ENCODE data around the gene P4HA2. TPM values are rescaled to one million over a fixed set of nuclear protein-coding genes. Genes with fewer than 3 reads are reported as not detected.
A peak's percentile ranks its signal among the peaks of the same experiment; 100 is the strongest.

Gene P4HA2
- total and polyA plus RNA-seq, 4 donors: 20.3 to 62.3 (median 37.2) TPM

DNA sequence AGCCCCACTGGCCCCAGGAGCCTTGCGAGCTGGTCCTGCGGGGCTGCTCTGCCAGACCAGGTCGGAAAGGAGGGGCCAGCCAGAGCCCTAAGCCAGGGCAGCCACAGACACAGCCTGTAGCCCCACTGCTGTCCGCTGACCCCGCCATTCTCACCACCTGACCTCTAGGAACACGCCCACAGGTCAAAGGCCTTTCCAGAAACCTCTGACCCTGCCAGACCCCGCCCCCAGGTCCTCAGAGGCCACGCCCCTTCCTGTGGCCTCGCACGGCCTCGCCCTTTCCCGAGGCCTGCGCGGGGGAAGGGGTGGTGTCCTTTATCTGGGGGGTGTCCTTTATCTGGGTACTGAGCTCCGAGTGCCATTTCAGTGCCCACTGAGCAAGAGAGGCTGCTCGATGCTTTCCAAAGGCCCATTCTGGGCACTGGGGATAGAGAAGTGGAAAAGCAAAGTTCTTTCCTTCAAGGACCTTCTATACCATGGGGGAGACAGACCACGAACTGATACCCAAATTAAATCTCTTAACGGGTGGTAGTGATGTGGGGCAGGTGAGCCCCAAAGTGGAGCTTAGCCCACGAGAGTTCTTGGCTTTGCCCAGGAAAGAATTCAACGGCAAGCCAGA is 46.5 kb downstream of the P4HA2 start:
- H3K27ac ChIP-seq (ENCODE audit: low read depth in 1 of 2, low read length in 1 of 2): no peak overlapping the region
- H3K4me1 ChIP-seq (ENCODE audit: control insufficient read depth in 5 of 5, insufficient read depth in 5 of 5, low read length in 5 of 5): peaks cover 0 to 8% (median 3%) of the 10 kb centered on the region in 5 donors
- no peaks in the 10 kb centered on the region for H3K9me3 ChIP-seq (ENCODE audit: control insufficient read depth in 4 of 4, insufficient read depth in 3 of 4, low read length in 3 of 4)
- DNase-seq: no peak
- H3K36me3 ChIP-seq (ENCODE audit: control insufficient read depth in 4 of 4, insufficient read depth in 4 of 4, low read length in 4 of 4): no peaks in the 10 kb centered on the region
- H3K9ac ChIP-seq (ENCODE audit: insufficient read depth in 1 of 2, low read length in 2 of 2): no peak overlapping the region
- ATAC-seq (ENCODE audit: insufficient read depth, low FRiP score): no peak
- TF ChIP-seq, protein P1, sequence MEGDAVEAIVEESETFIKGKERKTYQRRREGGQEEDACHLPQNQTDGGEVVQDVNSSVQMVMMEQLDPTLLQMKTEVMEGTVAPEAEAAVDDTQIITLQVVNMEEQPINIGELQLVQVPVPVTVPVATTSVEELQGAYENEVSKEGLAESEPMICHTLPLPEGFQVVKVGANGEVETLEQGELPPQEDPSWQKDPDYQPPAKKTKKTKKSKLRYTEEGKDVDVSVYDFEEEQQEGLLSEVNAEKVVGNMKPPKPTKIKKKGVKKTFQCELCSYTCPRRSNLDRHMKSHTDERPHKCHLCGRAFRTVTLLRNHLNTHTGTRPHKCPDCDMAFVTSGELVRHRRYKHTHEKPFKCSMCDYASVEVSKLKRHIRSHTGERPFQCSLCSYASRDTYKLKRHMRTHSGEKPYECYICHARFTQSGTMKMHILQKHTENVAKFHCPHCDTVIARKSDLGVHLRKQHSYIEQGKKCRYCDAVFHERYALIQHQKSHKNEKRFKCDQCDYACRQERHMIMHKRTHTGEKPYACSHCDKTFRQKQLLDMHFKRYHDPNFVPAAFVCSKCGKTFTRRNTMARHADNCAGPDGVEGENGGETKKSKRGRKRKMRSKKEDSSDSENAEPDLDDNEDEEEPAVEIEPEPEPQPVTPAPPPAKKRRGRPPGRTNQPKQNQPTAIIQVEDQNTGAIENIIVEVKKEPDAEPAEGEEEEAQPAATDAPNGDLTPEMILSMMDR (IDR thresholded peaks at IDR 0.05; ENCODE audit: control extremely low read depth, extremely low read depth): no peak
- WGBS, 2 donors: 81% methylated on average over 20 of the region's 20 CpGs
- no peak overlapping the region for H3K4me3 ChIP-seq
- H3K27me3 ChIP-seq (ENCODE audit: control insufficient read depth in 3 of 3, insufficient read depth in 3 of 3, low read length in 2 of 3): no peaks in the 10 kb centered on the region

DNA sequence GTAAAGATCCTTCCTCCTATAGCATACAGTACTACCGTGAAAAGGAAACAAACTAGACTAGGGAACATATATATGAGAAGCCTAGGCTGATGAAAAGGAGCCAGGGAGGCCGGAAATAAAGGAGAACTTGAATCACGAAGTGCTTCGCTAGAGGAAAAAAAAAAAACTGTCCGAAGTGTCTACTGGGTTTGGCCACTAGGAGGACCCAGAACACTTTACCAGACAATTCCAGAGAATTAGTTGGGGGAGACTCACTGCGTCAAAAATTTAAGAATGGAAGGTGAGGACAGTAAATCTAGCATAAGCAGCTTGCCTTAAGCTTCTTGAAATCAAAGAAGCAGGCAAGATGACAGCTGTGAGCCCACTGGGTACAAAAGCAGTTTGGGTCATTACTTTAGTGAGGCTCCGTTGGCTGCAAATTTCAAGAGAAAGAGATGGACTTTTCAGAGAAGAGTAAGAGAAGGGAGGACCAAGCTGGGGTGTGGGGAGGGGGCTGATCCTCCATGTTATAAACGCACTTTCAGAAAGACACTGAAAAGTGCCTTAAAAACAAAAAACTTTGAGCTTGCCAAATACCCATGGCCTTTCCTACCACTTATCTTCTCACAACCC is 47.4 kb downstream of the P4HA2 start:
- WGBS, 2 donors: 20 to 24% methylated on average over 8 of the region's 8 CpGs
- peak; percentile 66 for ATAC-seq (ENCODE audit: insufficient read depth, low FRiP score)

DNA sequence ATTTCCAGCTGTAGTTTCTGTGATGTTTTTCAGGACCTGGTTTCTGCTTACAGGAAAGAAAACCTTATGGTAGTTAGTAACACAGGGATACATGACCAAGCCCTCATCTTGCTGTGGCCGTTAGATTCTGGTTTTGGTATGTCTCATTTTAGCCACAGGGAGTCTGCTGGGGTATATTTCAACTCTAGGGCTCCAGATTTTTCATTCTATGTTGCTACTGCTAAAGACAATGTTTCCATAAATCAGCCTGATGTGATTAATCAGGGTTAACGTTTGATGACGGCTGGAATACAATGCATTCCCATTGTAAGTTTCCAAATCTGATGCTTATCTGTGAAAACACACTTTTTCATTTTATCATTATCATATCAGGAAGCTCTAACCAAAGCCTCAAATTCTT is 48.2 kb downstream of the P4HA2 start:
- WGBS, 2 donors: 34 to 49% methylated on average over 3 of the region's 3 CpGs
- H3K27me3 ChIP-seq (ENCODE audit: control insufficient read depth in 3 of 3, insufficient read depth in 3 of 3, low read length in 2 of 3): no peaks in the 10 kb centered on the region
- peaks cover 0 to 8% (median 3%) of the 10 kb centered on the region in 5 donors for H3K4me1 ChIP-seq (ENCODE audit: control insufficient read depth in 5 of 5, insufficient read depth in 5 of 5, low read length in 5 of 5)
- H3K27ac ChIP-seq (ENCODE audit: low read depth in 1 of 2, low read length in 1 of 2): no peak overlapping the region
- no peaks in the 10 kb centered on the region for H3K9me3 ChIP-seq (ENCODE audit: control insufficient read depth in 4 of 4, insufficient read depth in 3 of 4, low read length in 3 of 4)
- H3K36me3 ChIP-seq (ENCODE audit: control insufficient read depth in 4 of 4, insufficient read depth in 4 of 4, low read length in 4 of 4): no peaks in the 10 kb centered on the region
- ATAC-seq (ENCODE audit: insufficient read depth, low FRiP score): no peak
- TF ChIP-seq, protein P1 (IDR thresholded peaks at IDR 0.05; ENCODE audit: control extremely low read depth, extremely low read depth): no peak
- no peak for DNase-seq
- no peak overlapping the region for H3K9ac ChIP-seq (ENCODE audit: insufficient read depth in 1 of 2, low read length in 2 of 2)
- H3K4me3 ChIP-seq: no peak overlapping the region

More for the DNA sequence above, 47.4 kb downstream of the P4HA2 start:
- TF ChIP-seq, protein P1 (IDR thresholded peaks at IDR 0.05; ENCODE audit: control extremely low read depth, extremely low read depth): no peak
- DNase-seq: peak; percentile 46 to 83 (median 80)
- Histone ChIP-seq H3K9ac (ENCODE audit: insufficient read depth in 1 of 2, low read length in 2 of 2) (no peak overlapping the region), H3K4me3 (no peak overlapping the region), H3K27ac (ENCODE audit: low read depth in 1 of 2, low read length in 1 of 2) (no peak overlapping the region), H3K36me3 (ENCODE audit: control insufficient read depth in 4 of 4, insufficient read depth in 4 of 4, low read length in 4 of 4) (no peaks in the 10 kb centered on the region), H3K27me3 (ENCODE audit: control insufficient read depth in 3 of 3, insufficient read depth in 3 of 3, low read length in 2 of 3) (no peaks in the 10 kb centered on the region), H3K4me1 (ENCODE audit: control insufficient read depth in 5 of 5, insufficient read depth in 5 of 5, low read length in 5 of 5) (peaks cover 0 to 8% (median 3%) of the 10 kb centered on the region in 5 donors), H3K9me3 (ENCODE audit: control insufficient read depth in 4 of 4, insufficient read depth in 3 of 4, low read length in 3 of 4) (no peaks in the 10 kb centered on the region)
